Naive thymus-derived CD4-positive, alpha-beta T cell (primary cell): Measurements from ENCODE around the gene RRAS2. TPM values are rescaled to one million over a fixed set of nuclear protein-coding genes. Genes with fewer than 3 reads are reported as not detected.
A peak's percentile ranks its signal among the peaks of the same experiment; 100 is the strongest.

Experiments
- ATAC-seq: fragments of 150-1000 bp; cut with Tn5 transposase; 2 replicates; pipeline ENCODE4 v1.10.0; 2021; ENCODE audit warnings: mild to moderate bottlenecking, moderate library complexity
- CTCF ChIA-PET: fragments of 350-600 bp; sonication (Branson Sonifier 250); formaldehyde crosslinking; loops from one replicate; lab custom pipeline; 2021; ENCODE audit warnings: antibody characterized with exemption; lab: Charles Lee
- POLR2A ChIA-PET: fragments of 350-600 bp; sonication (Branson Sonifier 250); formaldehyde crosslinking; loops from one replicate; lab custom pipeline; 2021; ENCODE audit warnings: antibody characterized with exemption, inconsistent platforms; lab: Charles Lee
- DNase-seq, 9 donors: peaks; one replicate each; pipeline versions ENCODE4 v3.0.0 to v3.0.0-alpha.2; 2020 to 2022; ENCODE audit warnings: mixed read lengths in 1 of 9
- H3K27ac ChIP-seq: one replicate; pipeline ENCODE4 v1.7.0; 2013; ENCODE audit warnings: mild to moderate bottlenecking, low read depth, low read length, moderate library complexity
- H3K27me3 ChIP-seq, 2 donors: one replicate each; pipeline ENCODE4 v1.7.0; 2013; ENCODE audit warnings: low read length in 2 of 2, mild to moderate bottlenecking in 2 of 2, moderate library complexity in 2 of 2; ENCODE audit not compliant: control insufficient read depth in 2 of 2, insufficient read depth in 2 of 2
- H3K36me3 ChIP-seq, 3 experiments: 1 replicate in 2 of 3; 2 replicates in 1 of 3; pipeline ENCODE4 v1.7.0; 2013; ENCODE audit warnings: low read length in 3 of 3, mild to moderate bottlenecking in 3 of 3, moderate library complexity in 1 of 3; ENCODE audit not compliant: insufficient read depth in 3 of 3, control insufficient read depth in 2 of 3
- H3K4me1 ChIP-seq, 2 donors: one replicate each; pipeline ENCODE4 v1.7.0; 2013; ENCODE audit warnings: low read length in 2 of 2, mild to moderate bottlenecking in 2 of 2, moderate library complexity in 1 of 2; ENCODE audit not compliant: control insufficient read depth in 2 of 2, insufficient read depth in 2 of 2
- H3K4me3 ChIP-seq: 2 replicates; pipeline ENCODE4 v1.7.0; 2013; ENCODE audit warnings: mild to moderate bottlenecking, low read length
- H3K9me3 ChIP-seq, 3 experiments: 1 replicate in 2 of 3; 2 replicates in 1 of 3; pipeline ENCODE4 v1.7.0; 2013; ENCODE audit warnings: low read length in 3 of 3; ENCODE audit not compliant: control insufficient read depth in 2 of 3
- H3K27ac Mint-ChIP-seq, 9 donors: one replicate each; pipeline ENCODE4 v1.8.0; 2020 to 2022; ENCODE audit warnings: mixed read lengths in 9 of 9, mild to moderate bottlenecking in 8 of 9, moderate library complexity in 5 of 9, inconsistent platforms in 2 of 9
- H3K27me3 Mint-ChIP-seq, 5 donors: one replicate each; pipeline ENCODE4 v1.8.0; 2021 to 2022; ENCODE audit warnings: mixed read lengths in 5 of 5, mild to moderate bottlenecking in 1 of 5
- H3K36me3 Mint-ChIP-seq, 5 donors: one replicate each; pipeline ENCODE4 v1.8.0; 2020 to 2022; ENCODE audit warnings: mixed read lengths in 5 of 5, mild to moderate bottlenecking in 3 of 5, inconsistent platforms in 1 of 5
- H3K4me1 Mint-ChIP-seq, 7 donors: one replicate each; pipeline ENCODE4 v1.8.0; 2020 to 2022; ENCODE audit warnings: mixed read lengths in 7 of 7, mild to moderate bottlenecking in 3 of 7, inconsistent platforms in 1 of 7
- H3K4me3 Mint-ChIP-seq, 10 donors: one replicate each; pipeline ENCODE4 v1.8.0; 2020 to 2022; ENCODE audit warnings: mild to moderate bottlenecking in 10 of 10, mixed read lengths in 10 of 10, moderate library complexity in 6 of 10, inconsistent platforms in 2 of 10
- H3K9me3 Mint-ChIP-seq, 11 donors: one replicate each; pipeline ENCODE4 v1.8.0; 2020 to 2022; ENCODE audit warnings: mixed read lengths in 11 of 11, mild to moderate bottlenecking in 4 of 11, inconsistent platforms in 1 of 11, moderate library complexity in 1 of 11
- intact Hi-C, 2 donors: fragments of 100-400 bp; cut with micrococcal nuclease; formaldehyde crosslinking; loops; one replicate each; pipeline ENCODE4 v1.15.1; 2023
- polyA plus RNA-seq, 2 donors: library from polyadenylated mRNA; unstranded; fragments of 300-500 nt; fragmentation: Illumina TruSeq; gene quantifications; one replicate each; pipeline ENCODE4 v1.2.3, GENCODE V29; 2021
- total RNA-seq, 6 experiments: library from RNA in 5 of 6; stranded (reverse) in 5 of 6; gene quantifications; 1 replicate in 5 of 6; 2 replicates in 1 of 6; pipeline ENCODE4 v1.2.3 and lab custom pipeline; 2021 to 2026

RRAS2 gene
- total and polyA plus RNA-seq, 7 experiments from 2014 or later, result 6.0 to 55.3 (median 14.6) TPM

DNA sequence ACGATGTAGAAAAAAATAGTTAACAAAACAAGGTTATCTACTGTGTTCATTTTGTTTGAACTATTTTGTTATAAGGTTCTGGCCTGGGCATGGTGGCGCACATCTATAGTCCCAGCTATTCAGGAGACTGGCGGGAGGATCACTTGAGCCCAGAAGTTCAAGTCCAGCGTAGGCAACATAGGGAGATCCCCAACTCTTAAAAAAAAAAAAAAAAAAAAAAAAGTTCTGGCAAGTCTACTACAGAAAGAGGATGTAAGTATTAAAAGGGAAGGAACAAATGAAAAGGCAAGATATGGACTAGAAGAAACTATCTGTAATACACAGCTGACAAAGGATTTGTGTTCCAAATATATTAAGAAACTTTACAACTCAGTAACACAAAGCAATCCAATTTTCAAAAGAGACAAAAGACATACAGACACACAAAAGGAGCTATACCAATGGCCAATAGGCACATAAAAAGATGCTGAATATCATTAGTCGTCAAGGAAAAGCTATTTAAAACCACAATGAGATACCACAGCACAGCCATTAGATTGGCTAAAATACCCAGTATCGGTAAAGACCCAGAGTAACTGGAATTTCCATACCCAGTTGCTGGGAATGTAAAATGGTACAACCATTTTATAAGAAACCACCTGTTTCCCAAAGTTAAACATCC, 27.4 kb downstream of the RRAS2 start:
- no peak overlapping the region for H3K27ac Mint-ChIP-seq
- DNase-seq (no peak), ATAC-seq (no peak)
- CTCF ChIA-PET, result no interaction called here
- POLR2A ChIA-PET, result no interaction called here
- H3K4me3 Mint-ChIP-seq, result no peak overlapping the region
- intact Hi-C loops, result no loop called here
- peaks cover 5 to 7% of the 10 kb centered on the region in 2 donors for H3K4me1 ChIP-seq
- H3K27ac ChIP-seq, result no peak overlapping the region
- peaks cover 0 to 6% (median 0%) of the 10 kb centered on the region in 3 experiments for H3K9me3 ChIP-seq
- peaks cover 0 to 22% (median 10%) of the 10 kb centered on the region in 11 donors for H3K9me3 Mint-ChIP-seq
- H3K27me3 Mint-ChIP-seq, result no peaks in the 10 kb centered on the region
- H3K4me3 ChIP-seq, result no peak overlapping the region
- H3K4me1 Mint-ChIP-seq, result peaks cover 12 to 45% (median 30%) of the 10 kb centered on the region in 7 donors
- peaks cover 9 to 33% (median 13%) of the 10 kb centered on the region in 5 donors for H3K36me3 Mint-ChIP-seq
- H3K36me3 ChIP-seq, result no peaks in the 10 kb centered on the region
- H3K27me3 ChIP-seq, result no peaks in the 10 kb centered on the region

GRCh38 chr11:14330881-14331280, 28.1 kb downstream of the RRAS2 start:
- H3K36me3 ChIP-seq, result no peaks in the 10 kb centered on the region
- intact Hi-C loops, result no loop called here
- Mint-ChIP-seq H3K27ac (no peak overlapping the region), H3K9me3 (peaks cover 0 to 15% (median 2%) of the 10 kb centered on the region in 11 donors), H3K4me1 (peaks cover 7 to 40% (median 23%) of the 10 kb centered on the region in 7 donors), H3K36me3 (peaks cover 2 to 26% (median 8%) of the 10 kb centered on the region in 5 donors), H3K27me3 (no peaks in the 10 kb centered on the region), H3K4me3 (no peak overlapping the region)
- H3K9me3 ChIP-seq, result peaks cover 0 to 2% (median 0%) of the 10 kb centered on the region in 3 experiments
- ChIA-PET CTCF (no interaction called here), POLR2A (no interaction called here)
- peaks cover 5 to 13% of the 10 kb centered on the region in 2 donors for H3K4me1 ChIP-seq
- H3K4me3 ChIP-seq, result no peak overlapping the region
- no peaks in the 10 kb centered on the region for H3K27me3 ChIP-seq
- no peak overlapping the region for H3K27ac ChIP-seq
- DNase-seq (no peak), ATAC-seq (no peak)

GRCh38 chr11:14329702-14330101, 29.3 kb downstream of the RRAS2 start:
- Histone ChIP-seq H3K36me3 (peaks cover 0 to under 1% (median 0%) of the 10 kb centered on the region in 3 experiments), H3K4me1 (peaks cover 5 to 16% of the 10 kb centered on the region in 2 donors), H3K4me3 (no peak overlapping the region), H3K27me3 (no peaks in the 10 kb centered on the region), H3K27ac (no peak overlapping the region), H3K9me3 (no peaks in the 10 kb centered on the region)
- H3K9me3 Mint-ChIP-seq, result peaks cover 0 to 5% (median 0%) of the 10 kb centered on the region in 11 donors
- ChIA-PET POLR2A (no interaction called here), CTCF (interaction anchor here (0.9 kb wide), 1 partner anchor 21 kb away, joined by 3 read pairs; no protein-coding TSS in a partner anchor)
- no peak for ATAC-seq
- intact Hi-C loops, result no loop called here
- H3K36me3 Mint-ChIP-seq, result peaks cover 0 to 17% (median 0%) of the 10 kb centered on the region in 5 donors
- no peak for DNase-seq
- H3K27me3 Mint-ChIP-seq, result no peaks in the 10 kb centered on the region
- H3K27ac Mint-ChIP-seq, result peak overlapping the region in 1 of 9 donors; percentile 26
- H3K4me1 Mint-ChIP-seq, result peaks cover 4 to 36% (median 13%) of the 10 kb centered on the region in 7 donors
- no peak overlapping the region for H3K4me3 Mint-ChIP-seq

DNA sequence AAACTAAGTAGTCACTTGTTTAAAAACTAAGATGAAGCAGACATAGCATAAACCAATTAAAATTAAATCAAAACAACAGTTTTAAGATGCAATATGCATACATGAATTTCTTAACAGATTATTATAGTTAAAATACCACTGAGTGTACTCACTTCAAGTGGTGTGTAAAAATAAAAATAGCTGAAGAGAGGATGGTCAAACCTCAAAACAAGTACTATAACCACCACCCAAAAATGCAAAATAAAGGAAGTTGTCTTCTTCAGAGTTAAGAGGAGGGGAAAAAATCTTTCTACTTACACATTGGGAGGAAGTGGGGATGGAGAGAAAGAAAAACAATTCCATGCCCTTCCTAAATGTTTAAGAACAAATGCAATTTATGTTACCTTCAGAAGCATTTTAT, 31.9 kb downstream of the RRAS2 start:
- no peaks in the 10 kb centered on the region for H3K27me3 Mint-ChIP-seq
- POLR2A ChIA-PET, result no interaction called here
- peak overlapping the region in 1 of 9 donors; percentile 71 for H3K27ac Mint-ChIP-seq
- no peak for ATAC-seq
- Histone ChIP-seq H3K4me3 (no peak overlapping the region), H3K9me3 (no peaks in the 10 kb centered on the region), H3K27ac (no peak overlapping the region), H3K4me1 (peaks cover 5 to 16% of the 10 kb centered on the region in 2 donors), H3K36me3 (peaks cover 0 to 2% (median 0%) of the 10 kb centered on the region in 3 experiments), H3K27me3 (no peaks in the 10 kb centered on the region)
- H3K36me3 Mint-ChIP-seq, result peaks cover 0 to 22% (median 0%) of the 10 kb centered on the region in 5 donors
- peak overlapping the region in 5 of 10 donors; percentile 8 to 41 (median 9) for H3K4me3 Mint-ChIP-seq
- H3K4me1 Mint-ChIP-seq, result peaks cover 4 to 51% (median 23%) of the 10 kb centered on the region in 7 donors
- intact Hi-C loops, result no loop called here
- no peak for DNase-seq
- peaks cover 0 to 4% (median 0%) of the 10 kb centered on the region in 11 donors for H3K9me3 Mint-ChIP-seq
- CTCF ChIA-PET, result interaction anchor here (0.6 kb wide), 1 partner anchor 127 kb away, joined by 3 read pairs; no protein-coding TSS in a partner anchor

- intact Hi-C loops, result loop anchor here in 1 of 2 donors (5.0 kb wide), 1 partner anchor 94 kb away; no protein-coding TSS in a partner anchor
- no peak overlapping the region for H3K27ac ChIP-seq
- H3K36me3 ChIP-seq, result peaks cover 0 to 2% (median 0%) of the 10 kb centered on the region in 3 experiments
- no peak overlapping the region for H3K4me3 Mint-ChIP-seq
- peaks cover 20 to 48% of the 10 kb centered on the region in 2 donors for H3K4me1 ChIP-seq
- no peaks in the 10 kb centered on the region for H3K27me3 ChIP-seq
- no peak for ATAC-seq
- no peak overlapping the region for H3K4me3 ChIP-seq
- CTCF ChIA-PET, result no interaction called here
- no peaks in the 10 kb centered on the region for H3K9me3 ChIP-seq
- DNase-seq, result no peak
- peaks cover 0 to 23% (median 0%) of the 10 kb centered on the region in 5 donors for H3K36me3 Mint-ChIP-seq
- H3K27ac Mint-ChIP-seq, result no peak overlapping the region
- peaks cover 18 to 69% (median 45%) of the 10 kb centered on the region in 7 donors for H3K4me1 Mint-ChIP-seq
- no peaks in the 10 kb centered on the region for H3K27me3 Mint-ChIP-seq
- POLR2A ChIA-PET, result no interaction called here
- peaks cover 0 to 2% (median 0%) of the 10 kb centered on the region in 11 donors for H3K9me3 Mint-ChIP-seq
Observed at GRCh38 chr11:14323118-14323676, 35.8 kb downstream of the RRAS2 start.

- Histone ChIP-seq H3K27me3 (no peaks in the 10 kb centered on the region), H3K9me3 (no peaks in the 10 kb centered on the region), H3K36me3 (peaks cover 0 to 2% (median 0%) of the 10 kb centered on the region in 3 experiments), H3K27ac (no peak overlapping the region), H3K4me1 (peaks cover 20 to 53% of the 10 kb centered on the region in 2 donors), H3K4me3 (no peak overlapping the region)
- POLR2A ChIA-PET, result no interaction called here
- CTCF ChIA-PET, result no interaction called here
- DNase-seq, result no peak
- H3K36me3 Mint-ChIP-seq, result peaks cover 0 to 24% (median 0%) of the 10 kb centered on the region in 5 donors
- H3K4me3 Mint-ChIP-seq, result no peak overlapping the region
- no peaks in the 10 kb centered on the region for H3K27me3 Mint-ChIP-seq
- ATAC-seq, result no peak
- peaks cover 14 to 70% (median 41%) of the 10 kb centered on the region in 7 donors for H3K4me1 Mint-ChIP-seq
- H3K27ac Mint-ChIP-seq, result no peak overlapping the region
- intact Hi-C loops, result loop anchor here in 1 of 2 donors (5.0 kb wide), 1 partner anchor 95 kb away; no protein-coding TSS in a partner anchor
- H3K9me3 Mint-ChIP-seq, result peaks cover 0 to 2% (median 0%) of the 10 kb centered on the region in 11 donors
Observed at GRCh38 chr11:14322510-14322909, 36.5 kb downstream of the RRAS2 start.
